ENCODE results near the gene HIVEP3.
A peak's percentile ranks its signal among the peaks of the same experiment; 100 is the strongest.

The HIVEP3 gene

DNA sequence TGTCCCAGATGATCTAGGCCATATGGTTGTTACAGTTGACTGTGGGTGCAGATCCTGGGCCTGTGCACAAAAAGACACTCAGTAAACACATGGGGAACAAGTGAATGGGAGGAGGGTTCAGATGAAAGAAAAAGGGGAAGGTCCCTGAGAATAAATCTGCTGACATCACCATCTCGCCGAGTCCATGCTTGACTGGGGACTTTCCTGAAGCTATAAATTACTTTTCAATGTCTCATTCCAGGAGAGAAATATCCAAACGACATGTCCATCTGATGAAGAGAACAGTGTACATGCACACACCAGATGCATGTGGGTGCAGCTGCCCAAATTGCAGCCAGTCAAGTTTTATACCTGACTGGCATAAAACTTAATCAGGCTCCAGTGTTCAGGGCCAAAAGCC lies 109.0 kb downstream of the HIVEP3 start:
- DNase-seq: no peak

DNA sequence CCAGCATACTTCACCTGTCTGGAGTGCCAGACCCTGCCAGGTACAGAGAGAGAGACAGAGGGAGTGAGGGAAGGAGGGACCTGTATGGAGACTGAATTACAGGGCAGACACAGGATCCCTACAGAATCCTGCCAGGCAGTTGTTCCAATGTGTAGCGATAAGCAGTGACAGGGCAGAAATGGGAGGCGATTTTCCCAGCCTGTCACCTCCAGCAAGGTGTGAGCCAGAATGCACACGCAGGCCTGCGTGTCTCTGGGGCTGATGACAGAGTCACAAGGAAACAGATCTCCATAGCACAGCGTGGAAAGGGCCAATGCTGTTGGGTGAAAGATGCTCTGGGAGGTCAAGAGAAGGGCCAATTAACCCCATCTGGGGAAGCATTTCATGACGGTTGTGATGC lies 111.3 kb downstream of the HIVEP3 start:
- no peak for DNase-seq

DNA sequence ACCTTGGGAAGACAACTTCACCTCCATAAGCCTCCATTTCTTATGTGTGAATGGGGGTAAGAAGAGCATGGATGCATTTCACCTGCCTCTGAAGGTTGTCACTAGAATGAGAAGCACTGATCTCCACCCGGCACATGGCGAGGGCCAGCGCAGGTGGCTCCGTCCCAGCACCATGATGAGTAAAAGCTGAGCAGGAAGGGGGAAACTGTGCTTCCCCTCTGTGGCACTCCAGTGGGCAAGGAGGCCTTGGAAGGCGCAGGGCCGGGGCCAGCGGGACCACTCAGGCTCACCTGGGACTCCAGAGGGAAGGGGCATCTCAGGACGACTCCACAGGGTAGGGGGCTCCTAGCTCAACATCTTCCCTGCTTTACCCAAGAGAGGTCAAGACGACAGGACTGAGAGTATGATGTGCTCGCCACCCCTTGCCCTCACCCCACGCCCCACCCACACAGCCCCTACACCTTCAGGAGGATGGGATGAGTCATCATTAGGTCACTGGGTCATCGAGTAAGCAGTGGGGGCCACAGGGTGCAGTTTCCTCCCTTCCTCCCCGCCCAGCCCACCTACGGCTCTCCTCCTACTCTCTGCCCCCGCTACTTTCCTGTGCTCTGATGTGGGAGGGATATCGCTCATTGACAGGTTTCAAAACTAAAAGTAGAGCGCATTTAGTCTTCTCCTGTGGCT lies 112.1 kb downstream of the HIVEP3 start:
- DNase-seq: no peak

DNA sequence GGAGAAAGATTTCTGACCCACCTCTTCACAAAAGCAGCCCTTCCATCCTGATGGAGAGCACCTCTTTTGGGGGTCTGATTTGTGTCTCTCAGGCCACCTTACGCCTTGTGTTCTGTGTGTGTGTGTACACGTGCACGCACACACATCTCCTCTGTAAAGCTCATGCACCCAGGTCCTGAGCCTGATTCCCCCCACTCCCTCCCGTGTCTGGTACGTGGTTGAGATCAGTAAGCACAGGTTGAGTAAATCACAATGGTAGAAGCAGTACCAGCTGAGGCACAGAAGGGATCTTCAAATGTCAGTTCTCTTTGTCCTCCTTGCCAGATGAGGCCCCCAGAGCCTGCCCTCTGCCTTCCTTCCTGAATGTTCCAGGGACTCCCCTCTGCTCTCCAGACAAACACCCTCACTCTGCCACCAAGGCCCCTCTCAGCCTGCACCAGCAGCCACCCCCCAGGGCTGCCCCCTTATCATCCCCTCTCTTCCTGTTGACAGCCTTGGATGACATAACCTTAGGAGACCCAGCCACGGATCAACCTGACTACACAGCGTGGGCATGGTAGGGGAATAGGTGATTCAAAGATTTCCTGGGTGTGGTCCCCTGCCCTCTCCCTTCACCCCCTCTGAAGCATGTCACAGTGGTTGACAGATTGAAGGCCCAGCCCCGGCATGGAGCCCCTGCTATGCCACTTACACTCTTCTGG lies 112.8 kb downstream of the HIVEP3 start:
- no peak for DNase-seq

DNA sequence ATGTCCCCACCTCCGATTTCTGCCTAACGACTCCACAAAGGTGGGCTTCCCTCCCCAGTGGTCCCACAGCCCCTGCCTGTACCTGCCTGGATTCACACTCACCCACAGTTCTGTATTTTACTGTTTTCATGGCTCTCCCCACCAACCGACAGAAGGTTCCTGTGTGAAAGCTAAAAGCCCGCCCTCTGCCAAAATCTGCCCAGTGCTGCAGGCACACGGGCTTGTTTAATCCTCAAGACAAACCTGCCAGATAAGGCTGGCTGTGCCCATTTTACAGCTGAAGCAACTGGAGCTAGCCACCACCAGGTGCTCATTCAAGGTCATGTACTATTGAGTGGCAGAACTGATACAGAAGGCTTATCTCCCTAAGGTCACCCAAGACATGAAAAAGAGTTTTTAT lies 114.5 kb downstream of the HIVEP3 start:
- no peak for DNase-seq

DNA sequence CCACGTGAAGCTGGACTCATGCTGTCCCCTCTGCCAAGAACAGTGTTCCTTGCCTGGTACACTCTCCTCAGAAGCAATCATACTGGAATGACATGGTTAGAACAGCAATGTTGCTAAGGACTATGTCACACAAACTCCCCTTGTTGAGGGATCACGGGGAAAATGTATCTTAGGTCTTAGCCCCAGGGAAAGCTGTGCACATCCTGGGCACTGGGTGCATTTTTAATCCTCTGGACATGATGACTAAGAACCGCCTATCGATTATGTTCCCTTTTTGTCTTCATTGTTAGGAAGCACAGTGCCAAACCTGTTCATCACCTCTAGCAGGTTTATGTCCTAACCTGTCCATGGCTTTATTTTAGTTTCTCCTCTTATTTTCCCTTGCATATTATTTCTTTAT lies 115.1 kb downstream of the HIVEP3 start:
- DNase-seq: no peak

DNA sequence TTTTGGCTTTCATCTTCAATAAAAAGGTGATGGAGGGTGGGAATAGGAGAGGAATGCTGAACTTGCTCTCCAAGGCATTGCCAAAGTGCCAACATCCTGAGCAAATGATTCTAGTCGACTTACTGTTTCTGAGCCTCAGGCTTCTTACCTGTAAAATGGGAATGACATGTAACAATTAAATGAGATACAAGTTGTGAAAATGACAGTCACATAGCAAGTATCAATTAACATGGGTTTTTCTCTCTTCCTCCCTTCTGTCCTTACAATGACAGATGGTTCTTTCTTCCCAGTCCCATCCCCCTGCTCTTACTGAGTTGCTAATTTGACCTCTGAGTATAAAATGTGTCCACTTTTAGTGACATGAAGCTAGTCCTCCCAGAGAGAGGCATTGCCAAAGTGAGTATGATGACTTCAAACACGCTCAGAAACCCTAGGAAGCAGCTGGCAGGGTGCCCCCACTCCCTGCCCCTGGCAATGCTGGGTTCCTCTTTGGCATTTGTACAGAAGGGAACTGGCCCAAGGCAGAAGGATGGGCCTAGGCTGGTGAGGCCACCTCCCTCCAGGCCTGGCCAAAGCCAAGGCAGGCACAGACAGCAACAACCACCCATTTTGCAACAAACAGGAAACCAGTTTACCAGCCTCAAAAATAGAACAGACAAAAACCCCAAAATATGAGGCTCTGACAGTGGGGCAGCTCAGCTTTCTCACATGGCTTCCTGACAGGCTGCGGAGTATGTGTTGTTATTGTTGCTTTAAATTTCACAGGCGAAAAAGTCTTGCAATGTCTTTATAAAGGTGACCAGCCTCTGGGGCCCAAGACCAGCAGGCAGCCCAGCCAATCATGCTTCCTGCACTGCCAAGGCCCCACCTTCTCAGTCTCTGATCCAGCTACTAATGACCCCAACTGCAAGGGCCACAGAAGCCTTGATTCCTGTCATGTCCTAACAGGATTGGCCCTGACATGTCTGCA lies 115.9 kb downstream of the HIVEP3 start:
- DNase-seq: no peak

DNA sequence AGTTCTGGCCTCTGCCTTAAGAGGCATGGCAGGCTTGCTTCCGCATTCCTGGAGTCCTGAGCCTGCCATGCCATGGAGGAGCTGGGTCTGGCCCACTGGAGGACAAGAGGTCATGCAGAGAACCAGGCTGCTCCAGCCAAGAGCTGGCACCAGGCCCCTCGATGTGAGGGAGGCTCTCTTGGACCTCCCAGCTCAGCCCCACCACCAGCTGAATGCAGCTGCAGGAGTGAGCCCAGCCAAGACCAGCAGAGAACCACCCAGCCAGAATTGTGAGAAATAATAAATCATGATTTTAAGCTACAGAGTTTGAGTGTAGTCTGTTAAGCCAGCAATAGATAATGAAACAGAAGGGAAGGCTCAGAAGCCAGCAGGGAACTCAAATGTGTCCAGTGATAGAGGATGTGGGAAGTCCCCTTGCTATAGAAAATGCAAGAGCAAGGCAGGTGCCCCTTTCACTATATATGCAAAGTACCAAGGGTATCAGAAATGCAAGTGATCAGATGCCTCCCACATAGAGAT lies 118.4 kb downstream of the HIVEP3 start:
- no peak for DNase-seq

DNA sequence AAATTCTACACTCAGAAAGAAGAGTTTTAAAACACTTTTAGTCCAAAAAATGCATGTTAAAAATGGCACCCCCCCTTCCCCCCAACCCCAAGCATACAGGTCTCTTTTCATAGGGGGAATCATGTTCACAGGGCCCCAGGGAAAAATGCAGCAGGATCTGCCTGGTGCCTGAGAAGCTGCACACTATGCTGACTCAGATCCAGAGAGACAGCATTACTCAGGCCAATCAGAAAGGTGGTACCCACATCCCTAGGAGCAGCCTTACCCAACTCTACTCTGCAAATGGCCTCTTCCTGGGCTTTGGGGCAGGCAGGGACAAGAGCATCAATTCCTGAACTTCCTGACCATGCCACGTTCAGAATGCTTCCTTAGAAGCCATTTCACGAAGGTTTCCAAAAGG lies 119.0 kb downstream of the HIVEP3 start:
- peak; percentile 33 for DNase-seq

DNA sequence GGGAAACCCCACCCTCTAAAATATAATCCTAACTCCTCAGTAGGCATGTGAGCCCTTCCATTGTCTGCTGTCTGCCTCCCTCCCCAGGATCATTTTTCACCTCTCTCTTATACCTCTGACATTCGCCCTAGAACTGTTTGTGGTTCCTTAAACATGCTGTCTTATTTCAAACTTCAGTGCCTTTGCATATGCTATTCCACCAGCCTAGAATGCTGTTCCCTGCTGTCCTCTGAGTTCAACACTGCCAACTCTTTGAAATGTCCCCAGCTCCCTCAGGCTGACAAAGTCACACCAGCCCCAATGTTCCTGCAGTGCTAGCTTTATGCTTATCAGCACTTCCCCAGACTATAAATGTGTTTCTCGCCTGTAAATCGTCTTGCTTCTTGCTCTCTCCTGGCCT lies 119.5 kb downstream of the HIVEP3 start:
- no peak for DNase-seq

DNA sequence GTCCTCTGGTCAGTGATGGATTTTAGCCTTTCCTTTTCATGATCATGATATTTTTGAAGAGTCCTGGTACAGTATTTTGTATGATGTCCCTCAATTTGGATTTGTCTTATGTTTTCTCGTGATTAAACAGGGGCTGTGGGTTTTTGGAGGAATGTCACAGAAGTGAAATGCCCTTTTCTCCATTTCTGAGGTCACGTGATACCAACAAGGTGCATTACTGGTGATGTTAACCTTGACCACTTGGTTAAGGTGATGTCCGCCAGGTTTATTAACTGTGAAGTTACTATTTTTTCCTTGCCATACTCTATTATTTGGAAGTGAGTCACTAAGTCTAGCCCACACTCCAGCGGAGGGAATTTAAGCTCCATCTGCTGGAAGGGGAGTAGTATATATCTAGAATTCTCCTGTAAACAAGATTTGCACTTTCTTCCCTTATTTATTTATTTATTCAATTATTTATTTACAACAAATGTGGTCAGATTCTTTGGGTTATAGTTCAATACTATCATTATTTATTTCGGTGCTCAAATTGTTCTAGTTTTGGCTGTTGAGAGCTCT lies 123.4 kb downstream of the HIVEP3 start:
- DNase-seq: peak; percentile 70

DNA sequence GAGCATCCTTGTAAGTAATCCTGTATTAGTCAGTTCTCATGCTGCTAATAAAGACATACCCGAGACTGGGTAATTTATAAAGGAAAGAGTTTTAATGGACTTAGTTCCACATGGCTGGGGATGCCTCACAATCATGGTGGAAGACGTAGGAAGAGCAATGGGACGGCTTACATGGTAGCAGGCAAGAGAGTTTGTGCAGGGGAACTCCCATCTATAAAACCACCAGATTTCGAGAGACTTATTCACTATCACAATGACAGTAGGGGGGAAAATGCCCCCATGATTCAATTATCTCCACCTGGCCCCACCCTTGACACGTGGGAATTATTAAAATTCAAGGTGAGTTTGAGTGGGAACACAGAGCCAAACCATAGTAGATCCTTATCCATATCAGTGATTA lies 124.7 kb downstream of the HIVEP3 start:
- DNase-seq: no peak

DNA sequence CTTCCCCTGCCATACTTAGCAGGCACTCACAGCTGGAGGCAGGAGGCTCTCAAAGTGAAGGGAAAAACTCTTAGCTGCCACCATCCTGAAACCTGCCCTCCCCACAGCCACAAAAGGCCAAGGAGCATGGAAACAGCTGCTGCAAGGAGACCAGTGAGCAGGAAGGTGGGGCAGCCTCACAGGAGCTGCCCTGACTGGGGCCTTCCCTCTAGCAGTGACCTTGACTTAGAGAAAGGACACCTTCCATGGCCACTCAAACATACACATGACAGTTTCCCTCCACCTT lies 126.3 kb downstream of the HIVEP3 start:
- no peak for DNase-seq

DNA sequence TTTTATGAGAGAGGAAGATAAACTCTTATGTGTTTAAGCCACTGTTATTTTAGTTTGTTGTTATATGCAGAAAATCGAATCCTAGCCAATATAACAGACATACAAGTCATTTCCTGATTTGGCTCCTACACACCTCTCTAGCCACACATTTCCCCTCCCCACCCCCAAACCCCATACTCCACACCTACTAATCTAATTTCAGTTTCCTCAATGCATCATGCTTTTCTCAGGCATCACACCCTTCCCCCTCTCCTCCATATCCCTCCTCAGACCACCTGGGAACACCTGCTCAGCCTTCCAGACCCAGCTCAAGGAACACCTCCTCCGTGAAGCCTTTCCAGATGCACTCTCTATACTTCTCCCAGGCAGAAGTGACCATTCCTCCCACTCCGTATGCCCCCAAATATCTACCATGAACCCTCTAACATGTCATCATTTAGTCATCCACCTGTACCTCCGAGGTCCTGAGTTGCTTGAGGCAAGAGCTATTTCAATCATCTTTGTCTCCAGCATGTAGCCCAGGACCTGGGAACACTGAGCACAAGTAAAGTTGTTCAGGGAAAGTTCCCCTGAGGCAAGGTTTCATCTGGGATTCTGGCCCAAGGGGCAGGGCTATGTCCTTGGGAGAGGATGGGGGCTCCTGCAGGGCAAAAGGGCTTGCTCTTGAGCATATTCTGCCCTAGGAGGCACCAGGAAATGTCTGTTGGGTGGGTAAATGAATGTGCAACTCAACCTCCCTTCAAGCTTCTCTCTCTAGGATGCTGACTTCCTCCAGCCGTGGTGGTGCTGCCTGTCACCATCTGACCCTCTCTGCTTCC lies 126.8 kb downstream of the HIVEP3 start:
- no peak for DNase-seq

DNA sequence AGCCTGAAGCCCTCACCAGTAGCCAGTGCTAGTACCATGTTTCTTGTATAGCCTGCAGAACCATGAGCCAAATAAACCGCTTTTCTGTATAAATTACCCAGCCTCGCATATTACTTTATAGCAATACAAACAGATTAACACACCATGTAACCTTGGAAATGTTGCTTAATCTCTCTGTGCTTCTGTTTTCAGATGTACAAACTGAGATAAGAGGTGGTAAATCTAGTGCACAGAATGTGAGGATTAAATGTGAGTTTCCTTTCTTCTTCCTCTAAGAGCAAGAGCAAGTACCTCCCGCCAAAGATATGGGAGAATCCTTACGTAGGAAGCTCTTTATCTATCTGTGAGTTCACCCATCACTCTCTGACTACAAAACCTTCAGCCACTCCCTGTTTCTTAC lies 128.4 kb downstream of the HIVEP3 start:
- DNase-seq: no peak

DNA sequence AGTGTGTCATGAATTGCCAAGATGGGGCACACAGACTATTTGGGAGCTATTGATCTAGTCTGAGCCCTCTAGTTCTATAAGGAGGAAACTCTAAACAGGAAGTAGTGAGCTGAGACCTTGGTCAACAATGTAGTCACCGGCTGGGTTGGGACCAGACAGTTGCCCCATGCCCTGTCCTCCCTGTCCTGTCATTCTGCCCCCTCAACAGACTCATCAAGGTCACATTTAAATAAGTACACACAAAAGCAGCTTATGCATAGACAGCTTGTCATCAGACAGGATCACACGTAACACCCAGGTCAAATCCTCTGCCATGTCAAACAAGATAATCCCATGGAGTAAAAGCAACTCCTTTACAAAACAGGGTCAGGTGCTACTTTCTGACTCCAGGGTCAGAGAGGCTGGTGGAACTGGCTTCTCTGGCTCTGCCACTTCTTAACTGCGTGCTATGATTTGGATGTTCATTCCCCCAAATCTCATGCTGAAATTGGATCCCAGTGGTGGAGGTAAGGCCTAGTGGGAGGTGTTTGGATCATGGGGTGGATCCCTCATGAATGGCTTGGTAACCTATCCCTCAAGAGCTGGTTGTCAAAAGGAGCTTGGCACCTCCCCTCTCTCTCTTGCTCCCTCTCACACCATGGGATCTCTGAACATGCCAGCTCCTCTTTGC lies 128.9 kb downstream of the HIVEP3 start:
- no peak for DNase-seq

DNA sequence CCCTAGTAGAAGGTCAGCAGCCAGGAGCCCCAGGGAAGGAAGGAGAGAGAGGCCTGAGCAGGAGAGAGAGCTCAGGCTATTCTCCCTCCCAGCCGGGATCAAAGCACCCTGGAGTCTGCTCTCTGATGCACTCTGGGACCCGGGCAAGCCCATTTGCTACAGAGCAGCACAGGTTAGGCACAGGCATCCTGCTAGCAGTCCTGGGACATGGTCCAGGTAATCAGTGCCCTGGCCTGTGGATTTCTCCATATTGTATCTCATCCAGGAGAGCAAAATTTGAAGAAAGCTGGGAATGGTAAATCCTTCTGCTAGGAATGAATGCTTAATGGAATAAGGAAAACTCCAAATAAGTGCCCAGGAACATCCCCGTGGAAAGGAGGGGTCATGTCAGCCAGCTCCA lies 130.3 kb downstream of the HIVEP3 start:
- no peak for DNase-seq

DNA sequence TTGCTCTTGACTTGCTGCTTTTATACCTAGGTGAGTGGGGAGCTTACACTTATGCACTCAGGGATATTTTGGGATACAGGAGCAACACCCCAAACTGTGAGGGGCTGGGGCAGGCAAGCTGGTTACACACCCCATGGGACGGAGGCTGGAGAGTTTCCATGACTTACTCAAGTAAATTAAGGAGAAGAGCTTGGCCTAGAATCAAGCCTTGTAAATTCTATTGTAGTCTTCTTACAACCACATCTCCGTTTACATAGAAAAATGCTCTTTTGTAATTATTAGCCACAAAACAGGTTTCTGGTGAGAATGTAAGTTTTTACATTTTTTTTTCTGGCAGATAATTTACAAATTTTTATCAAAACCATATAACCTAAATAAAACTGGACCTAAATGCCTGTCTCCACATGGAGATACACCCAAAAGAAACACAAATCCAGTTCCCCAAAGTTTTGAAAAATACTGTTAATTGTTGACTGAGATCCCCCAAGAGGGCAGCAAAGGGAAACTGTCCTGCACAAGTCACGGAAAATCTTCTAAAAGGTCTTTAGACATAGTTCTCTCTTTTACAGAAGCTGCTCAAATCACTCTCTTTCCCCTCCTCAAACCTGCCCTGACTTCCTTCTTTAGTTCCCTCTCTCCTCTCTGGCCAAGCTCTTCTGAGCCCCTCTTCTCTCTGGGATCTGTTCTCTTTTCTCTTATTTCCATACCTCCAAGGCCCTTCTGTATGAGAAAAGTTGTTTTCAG lies 134.0 kb downstream of the HIVEP3 start:
- no peak for DNase-seq

DNA sequence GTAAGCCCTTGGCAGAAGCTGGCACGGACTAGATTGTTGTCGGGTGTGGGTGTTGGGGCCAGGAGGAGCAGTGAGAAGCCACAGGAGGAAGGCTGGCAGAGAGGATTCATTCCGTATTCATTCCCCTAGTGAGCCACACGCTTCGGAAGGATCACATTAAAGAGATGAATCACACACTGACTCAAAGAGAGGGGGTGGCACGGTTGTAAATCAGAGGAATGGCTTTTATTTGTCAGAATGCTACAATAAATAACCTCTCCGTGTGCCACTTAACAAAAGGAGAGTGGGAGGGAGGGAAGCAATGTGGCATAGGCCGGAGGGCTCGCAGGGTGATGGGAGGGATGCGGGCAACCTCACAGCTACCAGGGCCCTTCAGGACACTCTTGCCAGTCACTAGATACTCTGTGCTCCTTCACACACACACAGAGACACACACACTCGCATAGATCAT lies 135.5 kb downstream of the HIVEP3 start:
- DNase-seq: peak; percentile 89

DNA sequence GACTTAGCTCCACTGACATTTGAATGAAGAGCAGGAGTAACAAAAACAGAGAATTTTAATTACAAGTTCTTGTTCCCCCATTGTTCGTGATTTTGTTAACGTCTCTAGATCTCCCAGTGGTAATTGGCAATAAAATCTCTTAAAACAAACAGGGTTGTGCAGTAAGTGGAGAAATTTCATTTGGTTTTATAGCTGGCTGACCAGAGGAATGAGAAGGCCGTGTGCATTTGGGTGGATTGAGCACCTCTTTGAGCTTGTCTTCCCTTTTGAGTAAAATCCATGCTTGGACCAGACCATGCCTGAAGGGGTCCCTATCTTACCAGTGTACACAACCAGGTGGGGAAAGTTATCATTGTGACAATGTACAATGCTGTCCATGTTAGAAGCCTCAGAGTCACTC lies 137.8 kb downstream of the HIVEP3 start:
- DNase-seq: no peak

DNA sequence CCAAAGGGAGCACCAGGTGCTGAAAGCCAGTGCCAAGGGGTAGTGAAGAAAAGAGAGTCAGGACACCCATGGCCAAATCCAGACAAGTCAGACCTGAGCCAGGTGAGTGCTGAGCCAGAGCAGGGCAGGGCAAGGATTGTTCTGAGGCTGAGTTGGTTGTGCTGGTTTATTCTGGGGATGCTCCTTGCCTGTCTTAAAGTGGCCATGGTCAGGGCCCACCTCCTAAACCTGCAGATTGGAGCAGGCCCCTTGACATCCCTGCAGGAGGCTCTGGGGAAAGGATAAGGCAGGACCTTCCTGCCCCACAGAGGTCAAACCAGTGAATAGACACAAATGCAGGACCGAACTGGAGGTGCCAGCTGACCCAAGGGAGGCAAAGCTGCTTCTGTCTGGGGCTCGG lies 138.4 kb downstream of the HIVEP3 start:
- DNase-seq: no peak

All from fibroblast of skin of back (primary cell).